ENCODE results near the gene TANK.

TANK gene

DNA sequence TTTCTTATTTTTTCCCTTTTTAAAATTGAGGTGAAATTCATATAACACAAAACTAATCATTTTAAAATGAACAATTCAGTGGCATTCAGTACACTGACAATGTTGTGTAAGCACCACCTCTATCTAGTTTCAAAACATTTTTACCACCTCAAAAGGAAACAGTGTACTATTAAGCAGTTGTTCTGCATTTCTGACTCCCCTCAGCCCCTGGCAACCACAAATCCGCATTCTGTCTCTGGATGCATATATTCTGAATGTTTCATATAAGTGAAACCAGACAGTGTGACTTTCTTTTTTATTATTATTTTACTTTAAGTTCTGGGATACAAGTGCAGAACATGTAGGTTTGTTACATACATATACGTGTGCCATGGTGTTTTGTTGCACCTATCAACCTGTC is 19.2 kb upstream of the TANK start:
- Histone ChIP-seq H3K27ac (peak overlapping the region; percentile 85), H3K4me3 (ENCODE audit: low read depth in 1 of 2, low read length in 1 of 2) (no peak overlapping the region), H3K9me3 (no peaks in the 10 kb centered on the region), H3K4me1 (ENCODE audit: control insufficient read depth in 1 of 2, insufficient read depth in 1 of 2, low read depth in 1 of 2, low read length in 1 of 2) (peaks cover 61 to 74% of the 10 kb centered on the region in 2 experiments), H3K36me3 (no peaks in the 10 kb centered on the region), H3K27me3 (no peaks in the 10 kb centered on the region)
- TF ChIP-seq, protein P1, sequence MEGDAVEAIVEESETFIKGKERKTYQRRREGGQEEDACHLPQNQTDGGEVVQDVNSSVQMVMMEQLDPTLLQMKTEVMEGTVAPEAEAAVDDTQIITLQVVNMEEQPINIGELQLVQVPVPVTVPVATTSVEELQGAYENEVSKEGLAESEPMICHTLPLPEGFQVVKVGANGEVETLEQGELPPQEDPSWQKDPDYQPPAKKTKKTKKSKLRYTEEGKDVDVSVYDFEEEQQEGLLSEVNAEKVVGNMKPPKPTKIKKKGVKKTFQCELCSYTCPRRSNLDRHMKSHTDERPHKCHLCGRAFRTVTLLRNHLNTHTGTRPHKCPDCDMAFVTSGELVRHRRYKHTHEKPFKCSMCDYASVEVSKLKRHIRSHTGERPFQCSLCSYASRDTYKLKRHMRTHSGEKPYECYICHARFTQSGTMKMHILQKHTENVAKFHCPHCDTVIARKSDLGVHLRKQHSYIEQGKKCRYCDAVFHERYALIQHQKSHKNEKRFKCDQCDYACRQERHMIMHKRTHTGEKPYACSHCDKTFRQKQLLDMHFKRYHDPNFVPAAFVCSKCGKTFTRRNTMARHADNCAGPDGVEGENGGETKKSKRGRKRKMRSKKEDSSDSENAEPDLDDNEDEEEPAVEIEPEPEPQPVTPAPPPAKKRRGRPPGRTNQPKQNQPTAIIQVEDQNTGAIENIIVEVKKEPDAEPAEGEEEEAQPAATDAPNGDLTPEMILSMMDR (IDR thresholded peaks at IDR 0.05), result no peak

DNA sequence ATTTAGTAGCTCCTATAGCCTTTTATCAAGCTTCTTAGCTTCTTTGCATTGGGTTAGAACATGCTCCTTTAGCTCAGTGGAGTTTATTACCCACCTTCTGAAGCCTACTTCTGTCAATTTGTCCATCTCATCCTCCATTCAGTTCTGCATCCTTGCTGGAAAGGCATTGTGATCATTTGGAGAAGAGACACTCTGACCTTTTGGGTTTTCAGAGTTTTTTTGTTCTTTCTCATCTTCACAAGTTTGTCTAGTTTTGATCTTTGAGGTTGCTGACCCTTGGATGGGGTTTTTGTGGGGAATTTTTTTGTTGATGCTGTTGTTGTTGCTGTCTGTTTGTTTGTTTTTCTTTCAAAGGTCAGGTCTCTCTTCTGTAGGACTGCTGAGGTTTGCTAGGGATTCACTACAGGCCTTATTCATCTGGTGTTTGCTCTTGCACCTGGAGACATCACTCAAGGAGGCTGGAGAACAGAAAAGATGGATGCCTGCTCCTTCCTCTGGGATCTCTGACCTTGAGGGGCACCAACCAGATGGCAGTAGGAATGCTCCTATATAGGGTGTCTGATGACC is 13.9 kb upstream of the TANK start:
- TF ChIP-seq, protein P1 (IDR thresholded peaks at IDR 0.05), result no peak
- Histone ChIP-seq H3K27ac (no peak overlapping the region), H3K4me1 (ENCODE audit: control insufficient read depth in 1 of 2, insufficient read depth in 1 of 2, low read depth in 1 of 2, low read length in 1 of 2) (peaks cover 9 to 22% of the 10 kb centered on the region in 2 experiments), H3K27me3 (no peaks in the 10 kb centered on the region), H3K9me3 (no peaks in the 10 kb centered on the region), H3K36me3 (no peaks in the 10 kb centered on the region), H3K4me3 (ENCODE audit: low read depth in 1 of 2, low read length in 1 of 2) (no peak overlapping the region)

DNA sequence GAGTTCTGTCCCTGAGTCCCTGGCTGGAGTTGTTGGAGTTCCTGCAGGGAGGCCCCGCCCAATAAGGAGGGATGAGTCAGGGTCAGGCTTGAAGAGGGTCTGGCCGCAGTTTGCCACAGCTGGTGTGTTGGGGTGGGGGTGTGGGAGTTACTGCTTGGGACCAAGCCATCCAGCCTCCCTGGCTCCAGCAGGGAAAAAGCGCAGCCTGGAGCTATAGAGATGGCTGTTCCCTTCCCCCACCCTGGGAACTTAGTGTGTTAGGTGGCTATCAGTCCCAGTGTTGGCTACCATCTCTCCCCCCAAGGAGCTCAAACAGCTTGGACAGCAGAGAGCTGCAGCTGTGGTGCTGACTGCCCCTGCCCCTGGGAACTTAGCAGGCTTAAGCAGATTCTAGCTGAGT is 13.2 kb upstream of the TANK start:
- H3K4me3 ChIP-seq (ENCODE audit: low read depth in 1 of 2, low read length in 1 of 2), result no peak overlapping the region
- H3K27ac ChIP-seq, result no peak overlapping the region
- TF ChIP-seq, protein P1 (IDR thresholded peaks at IDR 0.05), result no peak
- no peaks in the 10 kb centered on the region for H3K27me3 ChIP-seq
- no peaks in the 10 kb centered on the region for H3K36me3 ChIP-seq
- peaks cover 7 to 16% of the 10 kb centered on the region in 2 experiments for H3K4me1 ChIP-seq (ENCODE audit: control insufficient read depth in 1 of 2, insufficient read depth in 1 of 2, low read depth in 1 of 2, low read length in 1 of 2)
- no peaks in the 10 kb centered on the region for H3K9me3 ChIP-seq

DNA sequence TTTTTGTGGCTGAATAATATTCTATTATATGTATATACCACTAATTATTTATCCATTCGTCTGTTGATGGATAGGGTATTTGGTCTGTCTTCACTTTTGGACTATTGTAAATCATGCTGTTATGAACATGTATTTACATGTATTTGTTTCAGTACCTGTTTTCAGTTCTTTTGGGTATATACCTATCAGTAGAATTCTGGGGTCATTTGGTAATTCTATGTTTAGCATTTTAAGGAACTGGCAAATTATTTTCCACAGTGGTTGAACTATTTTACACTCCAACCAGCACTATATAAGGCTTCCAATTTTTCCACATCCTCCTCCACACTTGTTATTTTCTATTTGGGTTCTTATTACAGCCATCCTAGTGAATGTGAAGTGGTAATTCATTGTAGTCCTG is 12.4 kb upstream of the TANK start:
- H3K4me3 ChIP-seq (ENCODE audit: low read depth in 1 of 2, low read length in 1 of 2), result no peak overlapping the region
- H3K4me1 ChIP-seq (ENCODE audit: control insufficient read depth in 1 of 2, insufficient read depth in 1 of 2, low read depth in 1 of 2, low read length in 1 of 2), result peaks cover 7 to 16% of the 10 kb centered on the region in 2 experiments
- H3K27me3 ChIP-seq, result no peaks in the 10 kb centered on the region
- TF ChIP-seq, protein P1 (IDR thresholded peaks at IDR 0.05), result no peak
- H3K36me3 ChIP-seq, result no peaks in the 10 kb centered on the region
- no peaks in the 10 kb centered on the region for H3K9me3 ChIP-seq
- H3K27ac ChIP-seq, result no peak overlapping the region

DNA sequence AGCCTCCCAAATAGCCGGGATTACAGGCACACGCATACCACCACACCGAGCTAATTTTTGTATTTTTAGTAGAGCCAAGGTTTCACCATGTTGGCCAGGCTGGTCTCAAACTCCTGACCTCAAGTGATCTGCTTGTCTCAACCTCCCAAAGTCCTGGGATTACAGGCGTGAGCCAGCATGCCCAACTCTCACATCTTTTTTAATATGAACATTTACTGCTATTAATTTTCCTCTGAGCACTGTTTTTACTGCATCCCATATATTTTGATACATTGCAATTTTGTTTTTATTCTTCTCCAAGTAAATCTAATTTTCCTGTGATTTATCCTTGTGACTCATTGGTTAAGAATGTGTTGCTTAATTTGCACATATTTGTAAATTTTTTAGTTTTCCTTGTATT is 9.5 kb upstream of the TANK start:
- H3K36me3 ChIP-seq, result no peaks in the 10 kb centered on the region
- no peak overlapping the region for H3K4me3 ChIP-seq (ENCODE audit: low read depth in 1 of 2, low read length in 1 of 2)
- peaks cover 0 to 1% of the 10 kb centered on the region in 2 experiments for H3K4me1 ChIP-seq (ENCODE audit: control insufficient read depth in 1 of 2, insufficient read depth in 1 of 2, low read depth in 1 of 2, low read length in 1 of 2)
- H3K9me3 ChIP-seq, result no peaks in the 10 kb centered on the region
- TF ChIP-seq, protein P1 (IDR thresholded peaks at IDR 0.05), result no peak
- H3K27ac ChIP-seq, result no peak overlapping the region
- no peaks in the 10 kb centered on the region for H3K27me3 ChIP-seq

Data from neutrophil (primary cell).